Measurements from ENCODE around the gene IL20RB. TPM values are rescaled to one million over a fixed set of nuclear protein-coding genes. Genes with fewer than 3 reads are reported as not detected.

IL20RB gene, protein sequence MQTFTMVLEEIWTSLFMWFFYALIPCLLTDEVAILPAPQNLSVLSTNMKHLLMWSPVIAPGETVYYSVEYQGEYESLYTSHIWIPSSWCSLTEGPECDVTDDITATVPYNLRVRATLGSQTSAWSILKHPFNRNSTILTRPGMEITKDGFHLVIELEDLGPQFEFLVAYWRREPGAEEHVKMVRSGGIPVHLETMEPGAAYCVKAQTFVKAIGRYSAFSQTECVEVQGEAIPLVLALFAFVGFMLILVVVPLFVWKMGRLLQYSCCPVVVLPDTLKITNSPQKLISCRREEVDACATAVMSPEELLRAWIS
- total RNA-seq: 0.44 and 0.64 TPM in 2 replicates

DNA sequence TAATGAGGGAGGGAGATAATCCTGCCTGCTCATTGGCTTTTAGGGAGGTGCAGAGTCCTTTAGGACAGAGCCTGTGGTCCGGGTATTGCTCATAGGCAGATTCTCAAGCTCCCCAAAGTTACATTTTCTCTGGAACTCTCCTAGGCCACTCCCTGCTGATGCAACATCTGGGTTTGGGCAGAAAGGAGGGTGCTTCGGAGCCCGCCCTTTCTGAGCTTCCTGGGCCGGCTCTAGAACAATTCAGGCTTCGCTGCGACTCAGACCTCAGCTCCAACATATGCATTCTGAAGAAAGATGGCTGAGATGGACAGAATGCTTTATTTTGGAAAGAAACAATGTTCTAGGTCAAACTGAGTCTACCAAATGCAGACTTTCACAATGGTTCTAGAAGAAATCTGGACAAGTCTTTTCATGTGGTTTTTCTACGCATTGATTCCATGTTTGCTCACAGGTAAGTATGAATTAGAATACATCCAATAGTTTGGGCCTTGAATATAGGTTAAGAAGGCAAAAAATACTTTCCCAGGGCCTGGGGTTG is at the start of gene IL20RB:
IL20RB (plus strand) TSS at position 233 of the 538 bp plus-strand sequence; CDS start at position 364, 131 bp downstream.

Other genes with a start within 250 kb of the IL20RB start
- gene STAG1, start 205.6 kb upstream of the IL20RB start, total RNA-seq: 22.7 and 26.8 TPM in 2 replicates
- gene SLC35G2, start 138.9 kb upstream of the IL20RB start, total RNA-seq: 7.7 and 12.2 TPM in 2 replicates
- 30.5 and 53.7 TPM in 2 replicates for gene NCK1, start 95.8 kb upstream of the IL20RB start, total RNA-seq

Measured in cardiac ventricle fibroblast (primary cell).